GOT3 (cell line): ENCODE results near the gene NXF1.
A peak's percentile ranks its signal among the peaks of the same experiment; 100 is the strongest.
"Not testable (repeated sequence)": the region's sequence is repeated elsewhere in the genome, so short reads cannot be mapped to it uniquely, and the experiment has no call there.

Experiments used
- DNase-seq: peaks from one replicate; lab custom pipeline; 2025; ENCODE audit warnings: mixed read lengths; lab: John Stamatoyannopoulos, UW

Gene NXF1

GRCh38 chr11:62832336-62833234 is 27.3 kb upstream of the NXF1 start, which contains the start of gene TEX54:
Gene TEX54 (minus strand): TSS chr11:62832841.
- DNase-seq: no peak

GRCh38 chr11:62831520-62832335 is 26.5 kb upstream of the NXF1 start, which contains the start of gene STX5:
Gene STX5 (minus strand): TSS chr11:62832051. CDS start chr11:62831243, 808 bp downstream.
- DNase-seq: peak; percentile 96

- DNase-seq: no peak
These were observed 25.8 kb upstream of the NXF1 start for GRCh38 chr11:62830904-62831519.

- not testable (repeated sequence) for DNase-seq
These were observed 22.9 kb upstream of the NXF1 start for GRCh38 chr11:62828130-62828529.

- no peak for DNase-seq
These were observed 18.4 kb upstream of the NXF1 start for GRCh38 chr11:62823677-62824076.

GRCh38 chr11:62817129-62817528 is 11.9 kb upstream of the NXF1 start:
- no peak for DNase-seq

GRCh38 chr11:62816557-62816956 is 11.3 kb upstream of the NXF1 start:
- DNase-seq: no peak

- DNase-seq: no peak
These were observed 6.4 kb upstream of the NXF1 start for GRCh38 chr11:62811659-62812058.

GRCh38 chr11:62810748-62811147 is 5.5 kb upstream of the NXF1 start:
- DNase-seq: no peak

- DNase-seq: peak; percentile 25
These were observed 1.4 kb upstream of the NXF1 start for GRCh38 chr11:62806611-62807121.

GRCh38 chr11:62805961-62806441 is 761 bp upstream of the NXF1 start:
- DNase-seq: no peak

GRCh38 chr11:62804310-62805075 is 747 bp downstream of the NXF1 start:
- DNase-seq: no peak

GRCh38 chr11:62801071-62801470 is 4.2 kb downstream of the NXF1 start:
- DNase-seq: no peak

- no peak for DNase-seq
These were observed 5.8 kb downstream of the NXF1 start for GRCh38 chr11:62799486-62799885.

- no peak for DNase-seq
These were observed 9.0 kb downstream of the NXF1 start for GRCh38 chr11:62796281-62796680.

- DNase-seq: no peak
These were observed 11.0 kb downstream of the NXF1 start for GRCh38 chr11:62794201-62794775.

GRCh38 chr11:62792202-62792575 is 13.1 kb downstream of the NXF1 start:
- no peak for DNase-seq

GRCh38 chr11:62791501-62792201 is 13.6 kb downstream of the NXF1 start, which contains the start of gene TMEM223:
Gene TMEM223 (minus strand): TSS chr11:62792006. CDS start chr11:62791994, 12 bp downstream.
- DNase-seq: no peak

- DNase-seq: no peak
These were observed 15.7 kb downstream of the NXF1 start for GRCh38 chr11:62789576-62789975.

- DNase-seq: no peak
These were observed 16.2 kb downstream of the NXF1 start for GRCh38 chr11:62788991-62789390.
